Cardiac muscle cell (in vitro differentiated cells and primary cell): Measurements from ENCODE around the gene HK2. TPM values are rescaled to one million over a fixed set of nuclear protein-coding genes. Genes with fewer than 3 reads are reported as not detected.
"Not testable (repeated sequence)": the region's sequence is repeated elsewhere in the genome, so short reads cannot be mapped to it uniquely, and the experiment has no call there.

Source experiments
- DNase-seq, 2 donors: peaks; one replicate each; pipeline versions ENCODE4 v3.0.0 to v3.0.0-alpha.2; 2010 to 2017; ENCODE audit warnings: low read depth in 1 of 2, low spot score in 1 of 2
- H3K27ac ChIP-seq: fragments of 200-600 bp; sonication (generic); 2 replicates; pipeline ENCODE4 v1.5.1; 2016
- H3K27me3 ChIP-seq: fragments of 200-600 bp; sonication (generic); 2 replicates; pipeline ENCODE4 v1.6.0; 2016; ENCODE audit warnings: control low read depth
- H3K36me3 ChIP-seq: fragments of 200-600 bp; sonication (generic); 2 replicates; pipeline ENCODE4 v1.5.1; 2016; ENCODE audit warnings: control low read depth
- H3K4me1 ChIP-seq: fragments of 200-600 bp; sonication (generic); 2 replicates; pipeline ENCODE4 v1.8.1; 2017; ENCODE audit warnings: low read depth, mild to moderate bottlenecking, mixed run types
- H3K4me3 ChIP-seq: fragments of 200-600 bp; sonication (generic); 2 replicates; pipeline ENCODE4 v1.5.1; 2016; ENCODE audit warnings: mild to moderate bottlenecking
- H3K9me3 ChIP-seq: fragments of 200-600 bp; sonication (generic); 2 replicates; pipeline ENCODE4 v1.5.1; 2017; ENCODE audit warnings: low read depth, mild to moderate bottlenecking, control low read depth
- polyA plus RNA-seq: library from polyadenylated mRNA; unstranded; fragments of >200 nt; fragmentation: Nextera tagmentation; extraction: Ambion mirVana; gene quantifications from 2 replicates; pipeline ENCODE4 v1.2.1, GENCODE V29; 2016
- total RNA-seq: library from RNA; depleted of rRNA; stranded (reverse); fragments of >200 nt; gene quantifications from 2 replicates; pipeline ENCODE4 v1.2.3, GENCODE V29; 2016
- TF ChIP-seq, protein P1 (sequence below): IDR thresholded peaks from 2 replicates; pipeline ENCODE4 v1.5.1; 2012; ENCODE audit warnings: low read depth, mild to moderate bottlenecking, low read length

HK2 gene
- total and polyA plus RNA-seq, 2 experiments from 2014 or later: 77.3 to 127 TPM

DNA sequence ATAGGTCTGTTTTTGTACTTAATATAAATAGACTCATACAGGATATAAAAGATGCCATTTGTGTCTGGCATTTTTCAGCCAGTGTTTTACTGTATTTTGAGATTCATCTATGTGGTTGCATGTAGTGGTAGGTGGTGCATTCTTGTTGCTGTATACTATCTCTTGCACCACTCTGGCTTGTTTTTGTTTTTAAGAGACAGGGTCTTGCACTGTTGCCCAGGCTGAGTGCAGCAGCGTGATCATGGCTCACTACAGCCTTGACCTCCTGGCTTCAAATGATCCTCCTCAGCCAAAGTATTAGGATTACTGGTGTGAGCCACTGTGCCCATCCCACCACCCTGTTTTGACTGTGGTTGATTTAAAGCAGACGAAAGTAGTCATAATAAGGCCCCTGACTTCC, 12.6 kb downstream of the HK2 start:
- TF ChIP-seq, protein P1, sequence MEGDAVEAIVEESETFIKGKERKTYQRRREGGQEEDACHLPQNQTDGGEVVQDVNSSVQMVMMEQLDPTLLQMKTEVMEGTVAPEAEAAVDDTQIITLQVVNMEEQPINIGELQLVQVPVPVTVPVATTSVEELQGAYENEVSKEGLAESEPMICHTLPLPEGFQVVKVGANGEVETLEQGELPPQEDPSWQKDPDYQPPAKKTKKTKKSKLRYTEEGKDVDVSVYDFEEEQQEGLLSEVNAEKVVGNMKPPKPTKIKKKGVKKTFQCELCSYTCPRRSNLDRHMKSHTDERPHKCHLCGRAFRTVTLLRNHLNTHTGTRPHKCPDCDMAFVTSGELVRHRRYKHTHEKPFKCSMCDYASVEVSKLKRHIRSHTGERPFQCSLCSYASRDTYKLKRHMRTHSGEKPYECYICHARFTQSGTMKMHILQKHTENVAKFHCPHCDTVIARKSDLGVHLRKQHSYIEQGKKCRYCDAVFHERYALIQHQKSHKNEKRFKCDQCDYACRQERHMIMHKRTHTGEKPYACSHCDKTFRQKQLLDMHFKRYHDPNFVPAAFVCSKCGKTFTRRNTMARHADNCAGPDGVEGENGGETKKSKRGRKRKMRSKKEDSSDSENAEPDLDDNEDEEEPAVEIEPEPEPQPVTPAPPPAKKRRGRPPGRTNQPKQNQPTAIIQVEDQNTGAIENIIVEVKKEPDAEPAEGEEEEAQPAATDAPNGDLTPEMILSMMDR: no peak
- H3K4me1 ChIP-seq: peaks cover 66% of the 10 kb centered on the region

DNA sequence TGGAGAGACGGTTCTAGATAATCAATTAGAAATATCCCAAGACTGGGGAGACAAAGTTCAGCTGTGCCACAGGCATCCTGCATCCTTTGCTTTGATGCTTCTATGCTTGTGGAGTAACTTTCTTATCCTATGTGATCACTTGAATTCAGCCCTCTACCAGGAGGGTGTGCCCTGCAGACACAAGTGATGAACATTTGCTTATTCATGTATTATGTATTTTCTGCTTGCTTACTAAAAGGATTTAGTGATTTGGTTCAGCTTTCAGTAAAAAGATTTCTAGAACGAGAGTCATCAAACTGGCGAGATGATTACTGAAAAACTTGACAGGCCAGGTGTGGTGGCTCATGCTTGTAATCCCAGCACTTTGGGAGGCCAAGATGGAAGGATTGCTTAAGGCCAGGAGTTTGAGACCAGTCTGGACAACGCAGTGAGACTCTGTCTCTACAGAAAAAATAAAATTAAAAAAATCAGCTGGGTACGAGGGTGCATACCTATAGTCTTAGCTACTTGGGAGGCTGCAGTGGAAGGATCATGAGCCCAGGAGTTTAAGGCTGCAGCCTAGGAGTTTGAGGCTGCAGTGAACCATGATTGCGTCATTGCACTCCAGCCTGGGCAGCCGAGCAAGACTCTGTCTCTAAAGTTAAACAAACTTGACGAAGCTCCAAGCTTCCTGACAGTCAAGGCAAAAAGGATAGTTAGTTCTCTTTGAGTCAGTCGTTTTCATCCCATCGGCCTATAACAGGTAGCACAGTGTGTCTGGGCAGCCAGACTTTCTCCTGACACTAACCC, 13.3 kb downstream of the HK2 start:
- Histone ChIP-seq H3K4me3 (no peak overlapping the region), H3K27me3 (no peaks in the 10 kb centered on the region), H3K9me3 (no peaks in the 10 kb centered on the region), H3K27ac (peak overlapping the region; percentile 92), H3K4me1 (peaks cover 66% of the 10 kb centered on the region), H3K36me3 (no peaks in the 10 kb centered on the region)
- TF ChIP-seq, protein P1: no peak
- peak in 1 of 2 donors; percentile 52 for DNase-seq

More for the DNA sequence above, 12.6 kb downstream of the HK2 start:
- no peak for DNase-seq
- H3K4me3 ChIP-seq: no peak overlapping the region
- no peaks in the 10 kb centered on the region for H3K36me3 ChIP-seq
- no peaks in the 10 kb centered on the region for H3K27me3 ChIP-seq
- H3K9me3 ChIP-seq: no peaks in the 10 kb centered on the region
- H3K27ac ChIP-seq: peak overlapping the region; percentile 92

DNA sequence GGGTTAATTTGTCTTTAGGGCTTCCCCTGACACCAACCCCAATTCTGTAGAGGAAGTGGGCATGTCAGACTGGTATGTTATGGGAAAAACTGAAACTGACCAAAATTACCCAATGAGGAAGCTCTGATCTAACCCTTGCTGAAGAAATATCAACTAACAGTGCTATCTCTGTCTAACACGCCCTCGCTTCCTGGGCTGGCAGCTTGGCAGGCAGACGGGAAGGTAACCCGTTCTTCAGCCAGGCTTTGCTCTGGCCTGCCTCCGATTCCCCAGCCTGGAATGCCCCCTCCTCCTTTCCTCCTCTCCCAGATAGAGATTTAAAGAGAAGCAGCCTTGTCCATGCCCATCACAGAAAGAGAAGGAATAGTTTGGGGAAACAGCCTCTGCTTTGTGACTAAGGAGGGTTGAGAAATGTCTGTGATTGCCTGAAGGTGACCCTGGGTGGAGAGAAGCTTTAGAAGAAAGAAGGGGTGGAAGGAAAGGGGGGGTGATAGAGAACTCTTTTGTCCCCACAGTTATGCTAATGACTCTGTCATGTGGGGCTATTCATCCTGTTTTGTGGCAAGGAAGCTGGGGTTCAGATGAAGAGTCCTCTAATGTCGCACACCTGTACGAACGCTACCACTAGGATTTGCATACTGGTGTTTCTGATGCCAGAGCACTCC, 15.4 kb downstream of the HK2 start:
- H3K27ac ChIP-seq: peak overlapping the region; percentile 92
- peak in 1 of 2 donors; percentile 78 for DNase-seq
- TF ChIP-seq, protein P1: no peak
- H3K4me3 ChIP-seq: no peak overlapping the region
- peaks cover 54% of the 10 kb centered on the region for H3K4me1 ChIP-seq
- no peaks in the 10 kb centered on the region for H3K27me3 ChIP-seq
- H3K36me3 ChIP-seq: peaks cover 3% of the 10 kb centered on the region
- no peaks in the 10 kb centered on the region for H3K9me3 ChIP-seq

DNA sequence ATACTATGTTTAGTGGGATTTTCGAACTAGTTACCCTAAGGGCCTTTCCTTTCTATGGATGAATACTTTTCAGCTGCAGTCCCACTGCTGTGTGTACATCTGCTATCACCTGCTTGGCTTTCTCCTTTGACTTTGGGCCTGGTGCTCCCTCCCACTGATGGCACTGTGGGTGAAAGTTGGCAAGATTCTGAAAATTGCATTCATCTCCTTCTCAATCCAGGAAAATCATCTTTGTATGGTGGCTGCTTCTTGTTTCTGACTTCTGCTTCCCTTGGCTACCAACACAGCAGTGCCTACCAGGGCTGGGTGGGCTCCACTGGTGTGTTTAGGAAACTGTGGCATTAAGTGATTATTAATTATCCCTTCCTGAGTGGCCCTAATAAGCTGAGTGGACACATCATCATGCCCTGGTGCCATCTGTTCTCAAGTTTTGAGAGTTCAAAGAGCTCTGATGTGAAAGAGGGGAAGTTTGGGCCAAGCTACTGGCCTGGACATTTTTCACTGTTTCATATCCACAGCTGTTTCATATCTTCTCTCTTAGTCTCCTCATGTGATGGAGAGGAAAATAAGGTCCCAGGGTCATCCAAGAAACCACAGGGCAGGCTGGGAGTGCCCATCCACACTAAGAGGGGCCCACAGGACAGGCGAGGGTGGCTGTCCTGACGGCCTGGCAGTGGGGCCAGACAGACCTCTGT, 16.7 kb downstream of the HK2 start:
- TF ChIP-seq, protein P1: no peak
- Histone ChIP-seq H3K27me3 (no peaks in the 10 kb centered on the region), H3K9me3 (no peaks in the 10 kb centered on the region), H3K4me3 (no peak overlapping the region), H3K27ac (peak overlapping the region; percentile 92), H3K4me1 (peaks cover 64% of the 10 kb centered on the region), H3K36me3 (peaks cover 13% of the 10 kb centered on the region)
- peak in 1 of 2 donors; percentile 54 for DNase-seq

DNA sequence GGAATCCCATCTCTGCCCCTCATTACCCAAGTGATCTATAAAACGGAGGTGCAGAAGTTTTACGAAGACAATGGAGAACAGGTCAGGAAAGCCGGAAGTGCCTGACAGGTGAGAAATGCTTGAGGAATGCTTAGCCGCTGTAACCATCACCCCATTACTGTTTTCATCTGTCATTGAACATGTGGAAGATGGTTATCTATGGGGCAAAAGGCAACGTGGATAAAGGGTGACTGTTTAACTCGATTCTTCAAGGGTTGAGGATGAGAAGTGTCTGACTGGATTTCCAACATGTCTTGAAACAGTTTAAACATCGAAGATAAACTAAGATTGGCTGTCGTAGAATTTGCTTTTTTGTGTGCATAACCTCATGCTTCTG, 17.3 kb downstream of the HK2 start:
- Histone ChIP-seq H3K4me1 (peaks cover 70% of the 10 kb centered on the region), H3K27me3 (no peaks in the 10 kb centered on the region), H3K36me3 (peaks cover 13% of the 10 kb centered on the region), H3K4me3 (no peak overlapping the region), H3K27ac (peak overlapping the region; percentile 92), H3K9me3 (no peaks in the 10 kb centered on the region)
- TF ChIP-seq, protein P1: no peak
- DNase-seq: peak in 1 of 2 donors; percentile 45

DNA sequence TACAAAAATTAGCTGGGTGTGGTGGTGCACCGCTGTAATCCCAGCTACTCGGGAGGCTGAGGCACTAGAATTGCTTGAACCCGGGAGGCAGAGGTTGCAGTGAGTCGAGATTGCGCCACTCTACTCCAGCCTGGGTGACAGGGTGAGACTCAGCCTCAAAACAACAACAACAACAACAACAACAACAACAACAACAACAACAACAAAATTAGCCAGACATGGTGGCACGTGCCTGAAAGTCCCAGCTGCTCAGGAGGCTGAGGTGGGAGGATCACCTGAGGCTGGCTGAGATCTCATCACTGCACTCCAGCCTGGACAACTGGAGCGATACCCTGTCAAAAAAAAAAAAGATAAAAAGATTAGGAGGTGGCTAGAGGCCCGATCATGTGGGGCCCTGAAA, 19.4 kb downstream of the HK2 start:
- H3K9me3 ChIP-seq, H3K27me3 ChIP-seq, DNase-seq, H3K4me3 ChIP-seq, H3K27ac ChIP-seq: not testable (repeated sequence)
- Histone ChIP-seq H3K36me3 (peaks cover 13% of the 10 kb centered on the region), H3K4me1 (peaks cover 70% of the 10 kb centered on the region)
